Fibroblast of lung (primary cell): Measurements from ENCODE around the gene AZU1.

Experiments
- EZH2 ChIP-seq: IDR thresholded peaks from 2 replicates; pipeline ENCODE4 v1.5.1; 2012; ENCODE audit warnings: low read length, control low read depth, mild to moderate bottlenecking; ENCODE audit errors: missing control alignments
- TF ChIP-seq, protein P1 (sequence below), 2 donors: IDR thresholded peaks in 1 of 2; conservative IDR thresholded peaks in 1 of 2; 1 replicate in 1 of 2; 2 replicates in 1 of 2; pipeline ENCODE4 v1.5.1; 2011 to 2012; ENCODE audit warnings: low read length in 2 of 2, control low read depth in 1 of 2, inconsistent platforms in 1 of 2, low read depth in 1 of 2, mild to moderate bottlenecking in 1 of 2

DNA sequence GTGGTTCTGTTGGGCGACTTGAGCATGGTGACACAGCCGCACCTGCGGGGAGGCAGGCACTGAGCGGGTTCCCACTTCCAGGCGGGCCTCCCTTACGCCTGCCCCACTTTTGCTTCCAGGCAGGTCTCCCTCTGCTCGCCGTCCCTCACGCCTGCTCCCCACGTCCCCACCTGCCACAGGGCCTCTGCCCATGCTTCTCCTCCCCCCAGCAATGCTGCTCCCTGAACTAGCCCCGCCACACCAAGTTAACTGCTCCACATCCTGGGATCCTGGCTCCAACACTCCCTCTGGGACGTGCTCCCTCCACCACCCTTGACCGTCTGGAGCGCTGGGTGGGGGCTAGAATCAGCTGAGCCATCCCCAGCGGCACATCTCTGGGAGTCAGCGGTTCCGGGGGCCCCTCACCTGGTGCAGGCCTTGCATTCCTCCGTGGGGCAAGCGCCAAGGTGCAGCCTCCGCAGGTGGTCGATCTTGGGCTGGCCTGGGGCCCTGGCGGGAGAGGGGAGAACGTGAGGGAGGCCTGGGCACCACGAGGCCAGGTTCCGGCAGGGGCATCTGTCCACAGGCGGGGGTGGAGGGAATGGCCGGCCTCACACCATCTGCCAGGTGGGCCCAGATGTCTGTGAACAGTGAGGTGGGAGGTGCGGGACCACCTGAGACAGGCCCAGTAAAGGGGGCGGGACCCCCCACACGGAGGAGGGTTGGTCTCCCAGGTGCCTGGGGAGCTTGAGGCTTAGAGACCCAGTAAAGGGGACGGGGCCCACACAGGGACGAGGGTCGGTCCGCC, 41.0 kb downstream of the AZU1 start:
- TF ChIP-seq, protein P1, sequence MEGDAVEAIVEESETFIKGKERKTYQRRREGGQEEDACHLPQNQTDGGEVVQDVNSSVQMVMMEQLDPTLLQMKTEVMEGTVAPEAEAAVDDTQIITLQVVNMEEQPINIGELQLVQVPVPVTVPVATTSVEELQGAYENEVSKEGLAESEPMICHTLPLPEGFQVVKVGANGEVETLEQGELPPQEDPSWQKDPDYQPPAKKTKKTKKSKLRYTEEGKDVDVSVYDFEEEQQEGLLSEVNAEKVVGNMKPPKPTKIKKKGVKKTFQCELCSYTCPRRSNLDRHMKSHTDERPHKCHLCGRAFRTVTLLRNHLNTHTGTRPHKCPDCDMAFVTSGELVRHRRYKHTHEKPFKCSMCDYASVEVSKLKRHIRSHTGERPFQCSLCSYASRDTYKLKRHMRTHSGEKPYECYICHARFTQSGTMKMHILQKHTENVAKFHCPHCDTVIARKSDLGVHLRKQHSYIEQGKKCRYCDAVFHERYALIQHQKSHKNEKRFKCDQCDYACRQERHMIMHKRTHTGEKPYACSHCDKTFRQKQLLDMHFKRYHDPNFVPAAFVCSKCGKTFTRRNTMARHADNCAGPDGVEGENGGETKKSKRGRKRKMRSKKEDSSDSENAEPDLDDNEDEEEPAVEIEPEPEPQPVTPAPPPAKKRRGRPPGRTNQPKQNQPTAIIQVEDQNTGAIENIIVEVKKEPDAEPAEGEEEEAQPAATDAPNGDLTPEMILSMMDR (conservative IDR thresholded peaks at IDR 0.05 in 1 of 2, IDR thresholded peaks at IDR 0.05 in 1 of 2; ENCODE audit: low read depth in 1 of 2, low read length in 2 of 2): no peak
- TF ChIP-seq EZH2: no peak
